ENCODE data around the gene KLRK1.
"Not testable (repeated sequence)": the region's sequence is repeated elsewhere in the genome, so short reads cannot be mapped to it uniquely, and the experiment has no call there.

The KLRK1 gene

DNA sequence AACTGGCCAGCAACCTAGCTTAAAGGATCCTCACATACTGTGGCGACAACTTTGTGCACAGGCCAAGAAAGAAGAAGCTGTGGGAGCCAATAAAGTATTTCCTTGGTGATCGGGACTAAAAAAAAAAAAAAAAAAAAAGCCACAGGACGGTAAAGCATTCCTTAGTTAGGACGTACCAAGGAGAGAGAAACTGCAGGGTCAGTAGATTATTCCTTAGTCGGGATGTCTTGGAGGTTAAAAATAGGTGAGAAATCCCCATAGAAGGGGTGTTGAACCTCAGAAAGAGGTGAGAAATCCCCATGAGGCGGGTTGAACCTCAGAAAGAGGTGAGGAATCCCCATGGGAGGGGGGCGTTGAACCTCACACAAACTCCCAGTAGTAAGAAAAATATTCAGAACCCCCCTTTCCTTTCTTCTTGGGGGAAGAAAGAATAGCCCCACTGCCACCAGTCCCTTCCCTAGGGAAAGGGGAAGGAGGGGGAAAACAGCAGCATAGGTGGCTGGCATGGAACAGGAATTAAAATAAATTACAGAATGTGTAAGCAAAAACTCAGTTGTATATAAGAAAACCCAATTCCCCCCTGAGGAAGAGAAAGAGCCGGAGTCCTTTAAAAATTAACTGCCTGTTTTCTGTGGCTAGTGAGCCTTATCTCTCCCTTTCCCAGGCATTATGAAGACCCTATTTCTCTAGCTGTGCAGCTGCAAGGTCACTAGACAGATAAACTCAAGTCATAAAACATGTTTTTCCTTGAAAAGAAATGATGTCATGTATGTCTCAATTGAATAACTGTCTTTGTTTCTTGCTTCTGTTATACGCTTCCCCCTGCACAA lies 26.8 kb downstream of the KLRK1 start:
- DNase-seq (ENCODE audit: low spot score), result peak; percentile 8

DNA sequence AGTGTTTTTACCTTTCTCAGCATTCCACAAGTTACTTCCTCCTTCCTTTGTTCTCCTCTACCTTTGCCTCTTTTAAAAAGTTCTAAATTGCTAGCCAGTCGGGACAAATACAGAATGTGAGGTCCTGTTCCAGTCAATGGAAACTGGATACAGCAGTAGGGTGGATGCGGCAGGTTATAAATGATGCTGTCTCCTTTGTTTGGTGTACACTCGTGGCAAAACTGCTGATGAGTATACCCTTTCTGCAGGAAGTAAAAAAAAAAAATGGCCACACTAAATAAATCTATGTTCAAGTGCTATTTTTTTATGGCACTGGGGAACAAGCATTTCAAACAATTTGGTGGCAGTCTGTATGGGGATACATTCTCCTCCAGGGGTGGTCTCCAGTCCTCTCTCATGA lies 27.5 kb downstream of the KLRK1 start:
- DNase-seq (ENCODE audit: low spot score), result no peak

DNA sequence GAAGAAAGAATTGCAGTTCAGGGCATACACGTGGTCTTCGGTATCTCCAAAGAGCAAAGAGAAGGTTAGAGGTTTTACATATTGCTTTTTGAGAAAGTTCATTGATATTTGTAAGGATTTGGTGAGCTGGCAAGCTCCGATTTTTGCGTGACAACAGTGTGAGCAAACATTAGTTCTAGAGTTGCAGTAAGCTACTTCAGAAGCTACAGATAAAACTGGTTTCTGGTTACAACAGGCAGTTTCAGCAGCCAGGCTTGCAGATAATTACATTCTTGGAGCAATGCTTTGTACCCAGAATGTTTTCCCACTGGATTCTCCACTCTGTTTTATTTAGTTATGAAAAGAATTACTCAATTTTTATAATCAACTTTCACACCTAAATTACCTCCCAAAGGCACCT lies 28.2 kb downstream of the KLRK1 start:
- DNase-seq (ENCODE audit: low spot score), result no peak

DNA sequence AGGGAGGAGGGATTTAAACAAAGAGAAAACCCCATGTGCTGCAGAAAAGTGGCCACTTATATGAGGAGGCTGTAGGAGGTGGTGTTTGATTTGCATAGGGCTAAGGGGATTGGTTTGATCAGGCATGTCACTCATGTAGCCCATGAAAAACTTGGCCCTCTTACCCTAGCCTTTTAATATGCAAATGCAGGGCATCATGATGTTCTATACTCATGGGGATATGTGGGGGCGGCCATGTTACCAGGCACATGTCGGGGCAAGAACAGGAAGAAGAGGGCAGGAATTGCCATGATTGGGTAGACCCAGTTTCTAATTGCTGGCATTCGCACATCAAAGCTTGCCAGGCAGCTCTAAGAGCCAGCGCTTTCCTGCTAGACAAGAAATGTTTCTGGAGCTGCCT lies 28.8 kb downstream of the KLRK1 start:
- DNase-seq (ENCODE audit: low spot score), result no peak

DNA sequence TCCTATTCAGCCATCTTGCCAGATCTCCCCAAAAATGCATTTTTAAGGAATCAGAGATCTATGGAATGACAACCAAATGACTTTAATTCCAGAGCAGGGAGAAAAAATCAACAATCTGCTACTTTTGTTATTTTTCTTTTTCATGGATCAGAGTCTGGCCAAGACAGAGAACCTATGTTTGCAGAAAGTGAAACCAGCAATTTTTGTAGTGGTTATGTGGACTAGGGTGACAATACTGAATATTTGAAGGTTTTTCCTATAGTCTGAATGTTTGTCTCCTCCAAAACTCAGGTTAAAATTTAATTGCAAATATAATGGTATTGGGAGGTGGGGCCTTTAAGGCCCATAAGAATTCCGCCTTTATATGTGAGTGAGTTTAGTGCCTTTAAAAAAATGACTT lies 30.9 kb downstream of the KLRK1 start:
- no peak for DNase-seq (ENCODE audit: low spot score)

DNA sequence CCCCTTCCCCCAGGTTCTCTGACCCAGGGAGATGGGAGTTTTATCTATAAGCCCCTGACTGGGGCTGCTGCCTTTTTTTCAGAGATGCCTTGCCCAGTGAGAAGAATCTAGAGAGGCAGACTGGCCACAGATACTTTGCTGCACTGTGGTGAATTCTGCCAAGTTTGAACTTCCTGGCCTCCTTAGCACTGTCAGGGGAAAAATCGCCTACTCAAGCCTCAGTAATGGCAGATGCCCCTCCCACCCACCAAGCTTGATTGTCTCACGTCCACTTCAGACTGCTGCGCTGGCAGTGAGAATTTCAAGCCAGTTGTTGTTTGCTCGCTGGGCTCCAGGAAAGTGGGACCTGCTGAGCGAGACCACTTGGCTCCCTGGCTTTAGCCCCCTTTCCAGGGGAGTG lies 31.7 kb downstream of the KLRK1 start:
- DNase-seq (ENCODE audit: low spot score), result no peak

DNA sequence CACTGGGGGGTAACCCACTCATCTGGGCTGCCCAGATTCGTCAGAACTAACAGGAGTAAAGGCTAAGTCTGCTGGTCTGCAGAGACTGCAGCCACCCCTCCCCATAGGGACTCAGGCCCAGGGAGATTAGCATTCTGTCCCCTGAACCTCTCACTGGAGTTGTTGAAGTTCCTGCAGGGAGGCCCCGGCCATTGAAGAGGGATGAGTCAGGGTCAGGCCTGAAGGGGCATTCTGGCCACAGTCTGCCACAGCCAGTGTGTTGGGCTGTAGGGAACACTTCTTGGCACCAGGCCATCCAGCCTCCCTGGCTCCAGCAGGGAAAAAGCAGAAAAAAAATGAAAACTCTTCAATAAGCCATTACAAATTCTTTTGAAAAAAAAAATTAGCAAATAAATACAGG lies 35.3 kb downstream of the KLRK1 start:
- no peak for DNase-seq (ENCODE audit: low spot score)

DNA sequence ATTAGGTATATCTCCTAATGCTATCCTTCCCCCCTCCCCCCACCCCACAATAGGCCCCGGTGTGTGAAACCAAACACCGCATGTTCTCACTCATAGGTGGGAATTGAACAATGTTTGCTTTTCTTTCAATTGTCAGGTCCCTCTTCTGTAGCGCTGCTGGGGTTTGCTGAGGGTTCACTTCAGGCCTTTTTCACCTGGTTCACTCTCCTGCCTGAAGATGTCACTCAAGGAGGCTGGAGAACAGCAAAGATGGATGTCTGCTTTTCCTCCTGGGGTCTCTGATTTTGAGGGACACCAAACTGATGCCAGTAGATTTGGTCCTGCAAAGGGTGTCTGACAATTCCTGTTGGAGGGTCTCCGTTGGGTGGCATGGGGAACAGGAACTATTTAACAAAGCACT lies 35.8 kb downstream of the KLRK1 start:
- no peak for DNase-seq (ENCODE audit: low spot score)

DNA sequence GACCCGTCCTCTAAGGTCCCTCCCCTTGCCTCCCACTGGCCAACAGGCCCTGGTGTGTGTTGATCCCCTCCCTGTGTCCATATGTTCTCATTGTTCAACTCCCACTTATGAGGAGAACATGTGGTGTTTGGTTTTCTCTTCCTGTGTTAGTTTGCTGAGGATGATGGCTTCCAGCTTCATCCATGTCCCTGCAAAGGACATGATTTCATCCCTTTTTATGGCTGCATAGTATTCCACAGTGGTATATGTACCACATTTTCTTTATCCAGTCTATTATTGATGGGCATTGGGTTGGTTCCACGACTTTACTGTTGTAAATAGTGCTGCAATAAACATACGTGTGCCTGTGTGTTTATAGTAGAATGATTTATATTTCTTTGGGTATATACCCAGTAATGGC lies 38.4 kb downstream of the KLRK1 start:
- DNase-seq (ENCODE audit: low spot score), result not testable (repeated sequence)

DNA sequence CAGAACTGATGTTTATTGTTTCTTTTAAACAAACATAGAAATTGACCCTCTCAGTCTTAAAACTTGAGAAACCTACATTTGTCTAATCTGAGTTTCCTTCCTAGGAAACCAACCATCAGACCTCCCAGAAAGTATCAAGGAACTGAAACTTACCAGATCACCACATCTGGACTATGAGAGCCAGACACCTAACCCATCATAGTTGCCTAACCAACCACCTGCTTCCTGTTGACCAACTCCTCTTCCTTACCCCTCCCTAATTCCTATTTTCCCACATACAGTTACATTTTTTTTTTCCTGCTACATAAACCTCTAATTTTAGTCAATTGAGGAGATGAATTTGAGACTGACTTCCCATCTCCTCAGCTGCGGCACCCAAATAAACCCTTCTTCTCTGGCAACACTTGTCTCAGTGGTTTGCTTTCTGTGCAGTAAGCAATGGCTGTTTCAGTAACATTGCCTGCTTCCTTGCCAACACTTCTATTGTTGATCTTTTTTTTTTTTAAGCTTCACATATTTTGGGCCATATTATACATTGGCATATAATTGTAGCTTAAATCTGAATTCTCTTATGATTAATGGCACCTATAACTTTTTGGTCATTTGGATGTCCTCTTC lies 47.8 kb downstream of the KLRK1 start:
- DNase-seq (ENCODE audit: low spot score), result no peak

DNA sequence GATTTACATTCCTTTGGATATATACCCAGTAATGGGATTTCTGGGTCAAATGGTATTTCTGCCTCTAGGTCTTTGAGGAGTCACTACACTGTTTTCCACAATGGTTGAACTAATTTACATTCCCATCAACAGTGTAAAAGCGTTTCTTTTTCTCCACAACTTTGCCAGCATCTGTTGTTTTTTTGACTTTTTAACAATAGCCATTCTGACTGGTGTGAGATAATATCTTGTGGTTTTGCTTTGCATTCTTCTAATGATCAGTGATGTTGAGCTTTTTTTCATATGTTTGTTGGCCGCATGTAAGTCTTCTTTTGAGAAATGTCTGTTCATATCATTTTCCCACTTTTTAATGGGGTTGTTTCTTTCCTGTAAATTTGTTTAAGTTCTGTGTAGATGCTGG lies 48.9 kb downstream of the KLRK1 start:
- DNase-seq (ENCODE audit: low spot score), result not testable (repeated sequence)

DNA sequence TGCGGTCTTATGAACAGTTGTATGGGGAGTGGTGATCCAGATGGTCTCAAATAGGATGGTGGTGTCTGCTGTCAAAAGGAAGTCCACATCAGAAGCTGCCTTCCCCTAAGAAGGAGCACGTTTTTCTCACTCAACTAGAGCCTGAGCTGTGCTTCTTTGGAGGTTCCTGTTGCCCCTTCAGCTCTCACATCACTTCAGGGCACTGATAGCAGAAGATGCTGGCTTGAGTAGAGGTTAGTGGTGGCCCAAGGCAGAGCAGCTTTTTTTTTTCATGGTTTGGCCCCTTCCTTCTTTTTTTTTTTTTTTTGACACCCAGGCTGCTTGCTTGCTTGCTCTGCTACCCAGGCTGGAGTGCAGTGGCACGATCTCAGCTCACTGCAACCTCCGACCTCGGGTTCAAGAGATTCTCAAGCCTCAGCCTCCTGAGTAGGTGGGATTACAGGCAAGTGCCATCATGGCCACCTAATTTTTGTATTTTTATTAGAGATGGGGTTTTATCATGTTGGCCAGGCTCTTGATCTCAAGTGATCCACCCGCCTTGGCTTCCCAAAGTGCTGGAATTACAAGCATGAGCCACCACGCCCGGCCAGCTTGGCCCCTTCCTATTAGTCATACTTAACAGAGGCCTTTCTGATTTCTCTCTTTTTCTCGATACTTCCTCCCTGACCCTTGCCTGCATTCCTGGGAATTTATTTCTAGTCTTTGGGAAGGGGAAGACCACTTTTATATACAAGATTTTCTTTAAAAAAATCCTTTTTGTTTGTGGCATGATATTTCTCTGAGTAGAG lies 50.6 kb downstream of the KLRK1 start:
- DNase-seq (ENCODE audit: low spot score), result no peak

DNA sequence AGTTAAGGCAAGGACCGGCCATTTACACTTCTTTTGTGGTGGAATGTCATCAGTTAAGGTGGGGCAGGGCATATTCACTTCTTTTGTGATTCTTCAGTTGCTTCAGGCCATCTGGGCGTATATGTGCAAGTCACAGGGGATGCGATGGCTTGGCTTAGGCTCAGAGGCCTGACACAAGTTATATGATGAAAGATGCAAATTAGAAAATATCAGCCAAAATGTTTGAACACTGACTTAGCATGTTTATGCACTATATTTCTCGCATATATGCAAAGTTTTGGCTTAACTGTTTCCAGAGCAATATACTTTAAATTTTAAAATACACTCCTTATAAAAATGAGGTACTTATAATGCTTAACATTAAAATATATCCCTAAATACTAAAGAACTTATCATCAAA lies 51.4 kb downstream of the KLRK1 start:
- not testable (repeated sequence) for DNase-seq (ENCODE audit: low spot score)

DNA sequence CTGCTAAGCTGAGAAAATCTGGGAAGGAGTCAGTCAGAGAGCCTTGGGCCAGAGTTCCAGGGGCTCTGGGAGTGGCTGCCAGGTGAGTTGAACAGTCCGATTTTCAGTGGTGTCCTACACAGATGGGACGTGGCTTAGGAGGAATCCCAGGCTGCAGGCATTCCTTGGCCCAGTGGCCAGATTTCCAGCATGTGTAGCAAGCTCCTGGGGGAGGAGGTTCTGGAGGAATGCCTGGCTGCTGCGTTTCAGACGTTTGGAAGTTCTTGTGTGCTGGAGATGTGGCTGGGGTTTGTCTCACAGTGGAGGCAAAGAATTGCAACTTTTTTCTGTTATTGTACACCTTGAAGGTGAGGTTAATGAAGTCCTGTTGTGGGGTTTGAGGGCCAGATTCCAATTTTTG lies 53.6 kb downstream of the KLRK1 start:
- DNase-seq (ENCODE audit: low spot score), result not testable (repeated sequence)

DNA sequence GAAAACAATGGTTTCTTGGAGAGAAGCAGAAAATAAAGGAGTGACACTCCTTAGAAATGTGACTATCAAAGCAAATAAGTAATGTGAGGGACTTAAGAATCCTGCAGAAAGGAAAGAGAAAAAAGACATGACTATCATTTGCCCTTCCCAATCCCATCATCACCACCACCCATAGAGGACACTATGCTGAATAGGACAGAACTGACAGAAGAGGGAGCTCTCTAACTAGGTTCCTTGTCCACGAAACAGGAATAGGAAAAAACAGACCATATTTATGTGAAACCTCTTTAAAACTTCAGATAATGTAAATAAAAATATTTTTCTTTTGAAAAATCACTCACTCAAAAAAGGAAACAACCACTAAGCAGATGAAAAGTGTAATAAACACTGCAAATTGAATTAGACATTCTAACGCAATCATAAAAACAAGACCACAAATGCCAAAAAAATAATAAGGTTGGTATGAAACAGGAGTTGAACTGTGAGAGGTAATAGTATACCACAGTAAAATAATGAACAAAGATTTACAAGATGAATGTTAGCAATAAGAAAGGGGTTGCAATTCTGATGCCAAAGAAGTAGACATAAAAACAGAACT lies 58.1 kb downstream of the KLRK1 start:
- DNase-seq (ENCODE audit: low spot score), result peak; percentile 70

DNA sequence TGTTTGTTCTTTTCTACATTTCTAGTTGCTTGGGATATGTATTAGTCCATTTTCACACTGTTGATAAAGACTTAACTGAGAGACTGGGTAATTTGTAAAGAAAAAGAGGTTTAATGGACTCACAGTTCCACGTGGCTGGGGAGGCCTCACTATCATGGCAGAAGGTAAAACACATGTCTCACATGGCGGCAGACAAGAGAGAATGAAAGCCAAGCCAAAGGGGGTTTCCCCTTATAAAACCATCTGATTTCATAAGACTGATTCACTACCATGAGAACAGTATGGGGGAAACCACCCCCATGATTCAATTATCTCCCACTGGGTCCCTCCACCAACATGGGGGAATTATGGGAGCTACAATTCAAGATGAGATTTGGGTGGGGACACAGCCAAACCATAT lies 61.1 kb downstream of the KLRK1 start:
- DNase-seq (ENCODE audit: low spot score), result not testable (repeated sequence)

All from COLO829 (cell line).